ENCODE measurements around the gene ENTPD6.
"Not testable (repeated sequence)": the region's sequence is repeated elsewhere in the genome, so short reads cannot be mapped to it uniquely, and the experiment has no call there.

The ENTPD6 gene

GRCh38 chr20:25225642-25226432 is 30.3 kb downstream of the ENTPD6 start:
- DNase-seq: no peak

GRCh38 chr20:25226433-25227316 is 31.2 kb downstream of the ENTPD6 start:
- DNase-seq: no peak

GRCh38 chr20:25227317-25227831 is 31.9 kb downstream of the ENTPD6 start:
- no peak for DNase-seq

- DNase-seq: no peak
Measured at GRCh38 chr20:25229486-25230165, 34.1 kb downstream of the ENTPD6 start.

- no peak for DNase-seq
Measured at GRCh38 chr20:25230166-25230831, 34.8 kb downstream of the ENTPD6 start.

- no peak for DNase-seq
Measured at GRCh38 chr20:25233016-25233772, 37.7 kb downstream of the ENTPD6 start.

GRCh38 chr20:25234009-25234849 is 38.7 kb downstream of the ENTPD6 start:
- DNase-seq: not testable (repeated sequence)

GRCh38 chr20:25236450-25237304 is 41.2 kb downstream of the ENTPD6 start:
- no peak for DNase-seq

- no peak for DNase-seq
Measured at GRCh38 chr20:25237610-25238318, 42.3 kb downstream of the ENTPD6 start.

GRCh38 chr20:25238319-25239037 is 43.0 kb downstream of the ENTPD6 start:
- no peak for DNase-seq

GRCh38 chr20:25239387-25240370 is 44.2 kb downstream of the ENTPD6 start:
- DNase-seq: no peak

- DNase-seq: not testable (repeated sequence)
Measured at GRCh38 chr20:25240851-25241658, 45.5 kb downstream of the ENTPD6 start.

GRCh38 chr20:25241659-25241955 is 46.1 kb downstream of the ENTPD6 start:
- DNase-seq: not testable (repeated sequence)

GRCh38 chr20:25242231-25242630 is 46.7 kb downstream of the ENTPD6 start:
- no peak for DNase-seq

- DNase-seq: no peak
Measured at GRCh38 chr20:25243416-25243979, 48.0 kb downstream of the ENTPD6 start.

- DNase-seq: no peak
Measured at GRCh38 chr20:25244976-25245375, 49.5 kb downstream of the ENTPD6 start.
